Duodenal mucosa (tissue), 2 donors: Measurements from ENCODE around the gene MSANTD3.
A peak's percentile ranks its signal among the peaks of the same experiment; 100 is the strongest.
"Not testable (repeated sequence)": the region's sequence is repeated elsewhere in the genome, so short reads cannot be mapped to it uniquely, and the experiment has no call there.

Experiments
- H3K27ac ChIP-seq: one replicate; pipeline ENCODE4 v1.7.0; 2013; ENCODE audit warnings: low read depth, low read length
- H3K27me3 ChIP-seq, 2 donors: one replicate each; pipeline ENCODE4 v1.7.0; 2013; ENCODE audit warnings: low read length in 2 of 2, control low read depth in 1 of 2; ENCODE audit not compliant: insufficient read depth in 2 of 2, control insufficient read depth in 1 of 2
- H3K36me3 ChIP-seq, 2 donors: one replicate each; pipeline ENCODE4 v1.7.0; 2013; ENCODE audit warnings: low read length in 2 of 2, control low read depth in 1 of 2; ENCODE audit not compliant: insufficient read depth in 2 of 2, control insufficient read depth in 1 of 2
- H3K4me1 ChIP-seq, 2 donors: one replicate each; pipeline ENCODE4 v1.7.0; 2013; ENCODE audit warnings: low read length in 2 of 2, control low read depth in 1 of 2; ENCODE audit not compliant: insufficient read depth in 2 of 2, control insufficient read depth in 1 of 2
- H3K4me3 ChIP-seq, 2 donors: one replicate each; pipeline ENCODE4 v1.7.0; 2013; ENCODE audit warnings: low read length in 2 of 2, low read depth in 1 of 2
- H3K9ac ChIP-seq, 2 donors: one replicate each; pipeline ENCODE4 v1.7.0; 2013; ENCODE audit warnings: low read length in 2 of 2, low read depth in 1 of 2
- H3K9me3 ChIP-seq, 2 donors: one replicate each; pipeline ENCODE4 v1.7.0; 2013; ENCODE audit warnings: low read length in 2 of 2, control low read depth in 1 of 2; ENCODE audit not compliant: control insufficient read depth in 1 of 2

The MSANTD3 gene, protein sequence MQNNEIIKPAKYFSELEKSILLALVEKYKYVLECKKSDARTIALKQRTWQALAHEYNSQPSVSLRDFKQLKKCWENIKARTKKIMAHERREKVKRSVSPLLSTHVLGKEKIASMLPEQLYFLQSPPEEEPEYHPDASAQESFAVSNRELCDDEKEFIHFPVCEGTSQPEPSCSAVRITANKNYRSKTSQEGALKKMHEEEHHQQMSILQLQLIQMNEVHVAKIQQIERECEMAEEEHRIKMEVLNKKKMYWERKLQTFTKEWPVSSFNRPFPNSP

GRCh38 chr9:100426530-100427365 is at the start of gene MSANTD3:
TSS of gene MSANTD3 (plus strand) at chr9:100427143. CDS start at chr9:100441939, 14,796 bp downstream.
- Histone ChIP-seq H3K4me1 (peaks cover 11 to 16% of the 10 kb centered on the region in 2 donors), H3K4me3 (peak within 1 kb of the TSS; percentile 85 to 87), H3K36me3 (no peaks in the 10 kb centered on the region), H3K27ac (peak within 1 kb of the TSS; percentile 73), H3K9me3 (no peaks in the 10 kb centered on the region), H3K9ac (peak within 1 kb of the TSS; percentile 48 to 76), H3K27me3 (no peaks in the 10 kb centered on the region)

GRCh38 chr9:100379862-100380261 is 47.1 kb upstream of the MSANTD3 start:
- no peak overlapping the region for H3K4me3 ChIP-seq
- no peaks in the 10 kb centered on the region for H3K9me3 ChIP-seq
- no peak overlapping the region for H3K9ac ChIP-seq
- no peak overlapping the region for H3K27ac ChIP-seq
- no peaks in the 10 kb centered on the region for H3K4me1 ChIP-seq
- no peaks in the 10 kb centered on the region for H3K27me3 ChIP-seq
- no peaks in the 10 kb centered on the region for H3K36me3 ChIP-seq

DNA sequence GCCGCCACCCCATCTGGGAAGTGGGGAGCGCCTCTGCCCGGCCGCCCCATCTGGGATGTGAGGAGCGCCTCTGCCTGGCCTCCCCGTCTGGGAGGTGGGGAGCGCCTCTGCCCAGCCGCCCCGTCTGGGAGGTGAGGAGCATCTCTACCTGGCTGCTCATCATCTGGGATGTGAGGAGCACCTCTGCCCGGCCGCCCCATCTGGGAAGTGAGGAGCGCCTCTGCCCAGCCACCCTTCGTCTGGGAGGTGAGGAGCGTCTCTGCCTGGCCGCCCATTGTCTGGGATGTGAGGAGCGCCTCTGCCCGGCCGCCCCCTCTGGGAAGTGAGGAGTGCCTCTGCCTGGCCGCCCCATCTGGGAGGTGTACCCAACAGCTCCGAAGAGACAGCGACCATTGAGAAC is 34.0 kb upstream of the MSANTD3 start:
- H3K27ac ChIP-seq, H3K4me1 ChIP-seq, H3K9ac ChIP-seq, H3K27me3 ChIP-seq, H3K9me3 ChIP-seq, H3K4me3 ChIP-seq, H3K36me3 ChIP-seq: not testable (repeated sequence)

GRCh38 chr9:100394032-100394695 is 32.8 kb upstream of the MSANTD3 start:
- H3K9me3 ChIP-seq: no peaks in the 10 kb centered on the region
- no peak overlapping the region for H3K9ac ChIP-seq
- H3K27me3 ChIP-seq: no peaks in the 10 kb centered on the region
- no peaks in the 10 kb centered on the region for H3K36me3 ChIP-seq
- no peak overlapping the region for H3K4me3 ChIP-seq
- H3K4me1 ChIP-seq: no peaks in the 10 kb centered on the region
- no peak overlapping the region for H3K27ac ChIP-seq

DNA sequence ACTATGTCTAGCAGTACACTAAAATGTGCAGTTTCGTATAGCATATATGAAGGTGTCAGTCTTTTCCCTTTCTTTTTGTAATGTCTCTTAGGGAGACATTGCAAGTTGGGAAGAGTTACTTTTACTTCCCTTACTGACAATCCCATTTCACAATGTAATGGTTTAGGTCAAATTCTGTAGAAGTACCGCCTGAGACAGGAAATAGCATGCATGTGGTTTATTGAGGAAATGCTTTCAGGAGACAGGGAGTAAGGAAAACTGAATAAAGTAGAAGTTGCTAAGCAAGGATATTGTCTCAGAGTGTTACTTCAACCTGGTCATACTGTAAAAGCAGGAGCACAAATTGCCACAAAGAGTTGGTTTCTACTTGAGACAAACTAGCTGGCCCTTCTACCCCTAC is 32.1 kb upstream of the MSANTD3 start:
- H3K9me3 ChIP-seq: no peaks in the 10 kb centered on the region
- no peak overlapping the region for H3K9ac ChIP-seq
- H3K4me3 ChIP-seq: no peak overlapping the region

GRCh38 chr9:100396769-100397168 is 30.2 kb upstream of the MSANTD3 start:
- H3K4me1 ChIP-seq: no peaks in the 10 kb centered on the region
- no peaks in the 10 kb centered on the region for H3K9me3 ChIP-seq
- peaks cover 0 to 6% of the 10 kb centered on the region in 2 donors for H3K27me3 ChIP-seq
- no peak overlapping the region for H3K27ac ChIP-seq
- H3K4me3 ChIP-seq: no peak overlapping the region
- no peak overlapping the region for H3K9ac ChIP-seq
- no peaks in the 10 kb centered on the region for H3K36me3 ChIP-seq

More for the DNA sequence above, 32.1 kb upstream of the MSANTD3 start:
- Histone ChIP-seq H3K36me3 (no peaks in the 10 kb centered on the region), H3K27me3 (no peaks in the 10 kb centered on the region), H3K27ac (no peak overlapping the region), H3K4me1 (no peaks in the 10 kb centered on the region)

GRCh38 chr9:100397529-100398266 is 29.2 kb upstream of the MSANTD3 start:
- H3K4me3 ChIP-seq: no peak overlapping the region

GRCh38 chr9:100401042-100401441 is 25.9 kb upstream of the MSANTD3 start:
- Histone ChIP-seq H3K9ac (no peak overlapping the region), H3K27ac (no peak overlapping the region), H3K36me3 (no peaks in the 10 kb centered on the region), H3K27me3 (peaks cover 0 to 9% of the 10 kb centered on the region in 2 donors), H3K4me1 (no peaks in the 10 kb centered on the region), H3K9me3 (no peaks in the 10 kb centered on the region), H3K4me3 (no peak overlapping the region)

More at GRCh38 chr9:100397529-100398266, 29.2 kb upstream of the MSANTD3 start:
- H3K4me1 ChIP-seq: no peaks in the 10 kb centered on the region
- H3K27ac ChIP-seq: no peak overlapping the region
- H3K36me3 ChIP-seq: no peaks in the 10 kb centered on the region
- no peaks in the 10 kb centered on the region for H3K9me3 ChIP-seq
- H3K27me3 ChIP-seq: peaks cover 0 to 9% of the 10 kb centered on the region in 2 donors
- H3K9ac ChIP-seq: no peak overlapping the region

DNA sequence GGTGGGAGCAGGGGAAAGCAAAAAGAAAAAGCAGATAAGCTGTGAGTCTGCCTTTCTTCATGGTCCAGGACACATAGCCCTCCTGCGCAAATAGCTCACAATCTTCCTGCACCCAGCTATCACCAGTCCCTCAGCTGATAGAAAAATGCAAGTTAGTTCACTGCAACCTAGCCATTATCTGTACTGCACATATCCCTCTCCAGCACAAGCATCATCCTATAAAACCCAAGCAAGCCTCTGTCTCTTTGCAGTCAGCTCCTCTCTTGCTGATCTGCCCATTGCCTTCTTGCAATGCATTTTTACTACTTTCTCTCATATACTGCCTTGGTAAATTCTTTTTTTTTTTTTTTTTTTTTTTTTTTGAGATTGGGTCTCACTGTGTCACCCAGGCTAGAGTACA is 20.0 kb upstream of the MSANTD3 start:
- no peaks in the 10 kb centered on the region for H3K9me3 ChIP-seq
- H3K27ac ChIP-seq: no peak overlapping the region
- H3K4me1 ChIP-seq: peaks cover 5 to 8% of the 10 kb centered on the region in 2 donors
- no peaks in the 10 kb centered on the region for H3K36me3 ChIP-seq
- peaks cover 0 to 5% of the 10 kb centered on the region in 2 donors for H3K27me3 ChIP-seq
- no peak overlapping the region for H3K9ac ChIP-seq
- no peak overlapping the region for H3K4me3 ChIP-seq
